AG04450 (cell line): Measurements from ENCODE around the gene FBXW7. TPM values are rescaled to one million over a fixed set of nuclear protein-coding genes. Genes with fewer than 3 reads are reported as not detected.

Experiments used
- CTCF ChIA-PET: fragments of 300-600, 350-600 bp; formaldehyde crosslinking; extraction: SDS; loops from one replicate; lab custom pipeline; 2022; ENCODE audit warnings: antibody characterized with exemption, inconsistent platforms; lab: Charles Lee
- POLR2A ChIA-PET: fragments of 350-600 bp; formaldehyde crosslinking; extraction: SDS; loops from one replicate; lab custom pipeline; 2021; ENCODE audit warnings: antibody characterized with exemption, inconsistent platforms; lab: Yijun Ruan, JAX
- DNase-seq: peaks from one replicate; pipeline ENCODE4 v3.0.0-alpha.2; 2011; ENCODE audit warnings: low read depth, low spot score
- H3K27ac ChIP-seq: one replicate; pipeline ENCODE4 v1.5.1; 2012; ENCODE audit warnings: low read depth, low read length, control low read depth
- H3K27me3 ChIP-seq: one replicate; pipeline ENCODE4 v1.6.0; 2012; ENCODE audit warnings: low read length; ENCODE audit not compliant: control insufficient read depth, insufficient read depth
- H3K4me3 ChIP-seq: 2 replicates; pipeline ENCODE4 v1.5.1; 2011; ENCODE audit warnings: mild to moderate bottlenecking, low read depth, low read length, control low read depth
- H3K9me3 ChIP-seq: 2 replicates; pipeline ENCODE4 v1.5.1; 2012; ENCODE audit warnings: low read length; ENCODE audit not compliant: control insufficient read depth, insufficient read depth
- CTCF ChIP-seq: IDR thresholded peaks from 2 replicates; pipeline ENCODE4 v1.5.1; 2011; ENCODE audit warnings: low read depth, low read length, control low read depth, inconsistent platforms
- polyA plus RNA-seq: library from polyadenylated mRNA; depleted of rRNA; stranded (reverse); fragments of >200 nt; gene quantifications from 2 replicates; pipeline ENCODE4 v1.2.3, GENCODE V29; 2011

The FBXW7 gene
- polyA plus RNA-seq, 1 experiment, result 16.3 TPM

DNA sequence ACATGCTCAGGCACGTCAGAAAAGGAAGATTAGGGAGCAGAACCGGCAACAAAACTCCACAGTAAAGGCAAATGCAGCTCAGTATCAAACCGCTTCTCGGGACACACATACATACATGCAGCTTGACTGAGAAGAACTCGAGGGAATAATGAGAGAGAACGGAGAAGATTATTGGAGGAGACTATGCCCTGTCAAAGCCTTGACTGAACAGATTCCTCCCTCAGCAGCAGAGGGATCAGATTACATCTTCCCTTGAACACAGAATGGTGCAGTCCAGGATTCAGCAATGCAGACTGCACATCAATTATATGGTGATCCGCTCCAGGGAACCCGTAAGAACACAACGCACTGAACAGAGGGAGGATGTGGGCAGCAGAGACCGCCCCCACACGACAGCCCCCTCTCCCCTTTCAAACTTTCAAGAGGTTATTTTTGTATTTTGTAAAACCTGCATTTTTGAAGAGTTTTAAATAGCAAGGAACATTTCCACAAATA lies 183.2 kb downstream of the FBXW7 start:
- Histone ChIP-seq H3K27me3 (no peaks in the 10 kb centered on the region), H3K4me3 (peak overlapping the region; percentile 71), H3K9me3 (no peaks in the 10 kb centered on the region), H3K27ac (peak overlapping the region; percentile 47)
- POLR2A ChIA-PET, result interaction anchor here (0.6 kb wide), 1 partner anchor 39 kb away, joined by 3 read pairs; no protein-coding TSS in a partner anchor
- CTCF ChIA-PET, result interaction anchor here (0.6 to 1.3 kb wide), 3 partner anchors 37 to 551 kb away, joined by 3 read pairs; no protein-coding TSS in a partner anchor
- DNase-seq, result peak; percentile 87
- no peak for TF ChIP-seq CTCF

DNA sequence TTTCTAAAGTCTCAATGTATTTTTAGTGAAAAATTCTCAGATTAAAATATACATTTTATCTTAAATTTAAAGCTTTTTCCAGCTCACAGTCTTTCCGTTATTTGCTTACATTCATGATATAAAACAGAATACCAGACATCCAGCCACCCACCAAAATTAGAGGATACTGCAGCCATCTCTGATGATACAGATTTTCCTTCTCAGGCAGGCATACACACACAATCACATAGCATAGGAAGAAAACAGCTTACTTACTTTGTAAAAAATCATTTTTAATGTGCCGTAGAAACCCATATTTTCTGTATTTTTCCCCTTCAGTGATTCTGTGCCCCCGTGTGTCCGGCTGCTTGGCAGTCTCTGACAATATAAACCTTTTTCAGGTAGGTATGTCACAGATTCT lies 183.7 kb downstream of the FBXW7 start:
- Histone ChIP-seq H3K9me3 (no peaks in the 10 kb centered on the region), H3K4me3 (peak overlapping the region; percentile 71), H3K27me3 (no peaks in the 10 kb centered on the region), H3K27ac (peak overlapping the region; percentile 47)
- CTCF ChIA-PET, result interaction anchor here (0.6 to 1.3 kb wide), 4 partner anchors 37 to 592 kb away, joined by 3 read pairs; partner anchors contain the start of gene GATB
- DNase-seq, result no peak
- POLR2A ChIA-PET, result interaction anchor here (0.6 kb wide), 1 partner anchor 39 kb away, joined by 3 read pairs; no protein-coding TSS in a partner anchor
- TF ChIP-seq CTCF, result no peak

- CTCF ChIA-PET, result interaction anchor here (1.3 kb wide), 1 partner anchor 549 kb away, joined by 3 read pairs; no protein-coding TSS in a partner anchor
Observed at GRCh38 chr4:152351080-152351479, 184.8 kb downstream of the FBXW7 start.

GRCh38 chr4:152348670-152349069 lies 187.2 kb downstream of the FBXW7 start:
- no peak overlapping the region for H3K27ac ChIP-seq
- H3K27me3 ChIP-seq, result no peaks in the 10 kb centered on the region
- TF ChIP-seq CTCF, result 0 out of 2 replicates have a peak, but pooled peaks have one; percentile 8
- ChIA-PET POLR2A (no interaction called here), CTCF (interaction anchor here (1.3 kb wide), 1 partner anchor 60 kb away, joined by 5 read pairs; no protein-coding TSS in a partner anchor)
- no peak for DNase-seq
- no peaks in the 10 kb centered on the region for H3K9me3 ChIP-seq
- no peak overlapping the region for H3K4me3 ChIP-seq

More at GRCh38 chr4:152351080-152351479, 184.8 kb downstream of the FBXW7 start:
- no peak for DNase-seq
- H3K27ac ChIP-seq, result no peak overlapping the region
- POLR2A ChIA-PET, result no interaction called here
- H3K9me3 ChIP-seq, result no peaks in the 10 kb centered on the region
- H3K27me3 ChIP-seq, result no peaks in the 10 kb centered on the region
- TF ChIP-seq CTCF, result no peak
- peak overlapping the region; percentile 71 for H3K4me3 ChIP-seq

DNA sequence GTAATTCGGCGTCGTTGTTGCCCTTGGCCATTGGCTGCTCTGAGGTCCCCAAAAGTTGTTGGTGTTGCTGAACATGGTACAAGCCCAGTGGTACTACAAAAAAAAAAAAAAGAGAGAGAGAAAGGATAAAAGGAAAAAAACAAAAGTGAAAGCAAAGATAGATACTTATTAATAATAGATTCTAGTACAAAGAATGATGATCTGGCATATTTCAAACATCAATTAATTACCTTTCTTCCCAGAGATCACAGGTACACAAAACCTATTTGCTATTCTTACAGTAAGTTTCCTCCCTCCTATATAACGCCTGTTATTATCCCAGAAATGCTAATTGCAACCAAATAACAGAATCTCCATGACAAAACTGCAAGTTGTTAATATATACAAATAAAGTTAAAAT lies 188.9 kb downstream of the FBXW7 start:
- no peak for TF ChIP-seq CTCF
- POLR2A ChIA-PET, result no interaction called here

More for the DNA sequence above, 188.9 kb downstream of the FBXW7 start:
- no peak for DNase-seq
- H3K4me3 ChIP-seq, result no peak overlapping the region
- H3K27me3 ChIP-seq, result no peaks in the 10 kb centered on the region
- no peaks in the 10 kb centered on the region for H3K9me3 ChIP-seq
- no peak overlapping the region for H3K27ac ChIP-seq
- CTCF ChIA-PET, result no interaction called here
